H1 (cell line): ENCODE measurements around the gene BPI. TPM values are rescaled to one million over a fixed set of nuclear protein-coding genes. Genes with fewer than 3 reads are reported as not detected.

ENCODE experiments used
- CTCF ChIA-PET: fragments of 300-600 bp; sonication (Branson Sonifier 250); formaldehyde crosslinking; loops from one replicate; lab custom pipeline; 2021; ENCODE audit not compliant: partially characterized antibody; lab: Charles Lee
- POLR2A ChIA-PET: fragments of 300-600 bp; sonication (Branson Sonifier 250); formaldehyde crosslinking; loops from one replicate; lab custom pipeline; 2021; ENCODE audit warnings: inconsistent platforms; ENCODE audit not compliant: partially characterized antibody; lab: Charles Lee
- DNase-seq, 2 experiments: peaks; one replicate each; pipeline versions ENCODE4 v3.0.0 to v3.0.0-alpha.2; 2010 to 2022; ENCODE audit warnings: low spot score in 2 of 2, low read depth in 1 of 2, mixed read lengths in 1 of 2
- FAIRE-seq: peaks from 2 replicates; lab custom pipeline; 2011; peaks lifted over from hg19 to GRCh38; lab: Jason Lieb, UNC
- H2AFZ ChIP-seq: 2 replicates; pipeline ENCODE4 v1.8.1; 2012; ENCODE audit warnings: low read length, inconsistent platforms
- H2AK5ac ChIP-seq: 2 replicates; pipeline ENCODE4 v1.6.1; 2013; ENCODE audit warnings: low read depth, low read length
- H2BK120ac ChIP-seq: replicated peaks from 2 replicates; pipeline ENCODE3; 2013; ENCODE audit warnings: low read depth, low read length, inconsistent platforms
- H2BK12ac ChIP-seq: 2 replicates; pipeline ENCODE4 v1.6.1; 2013; ENCODE audit warnings: low read depth, low read length
- H2BK15ac ChIP-seq: 2 replicates; pipeline ENCODE4 v1.6.1; 2013; ENCODE audit warnings: low read length
- H2BK20ac ChIP-seq: 2 replicates; pipeline ENCODE4 v1.6.1; 2013; ENCODE audit warnings: low read length
- H2BK5ac ChIP-seq: 2 replicates; pipeline ENCODE4 v1.6.1; 2013; ENCODE audit warnings: low read depth, low read length
- H3K14ac ChIP-seq: 2 replicates; pipeline ENCODE4 v1.6.1; 2013; ENCODE audit warnings: inconsistent platforms; ENCODE audit not compliant: insufficient read length
- H3K18ac ChIP-seq: 2 replicates; pipeline ENCODE4 v1.6.1; 2013; ENCODE audit warnings: low read length; ENCODE audit errors: extremely low read depth
- H3K23ac ChIP-seq: 2 replicates; pipeline ENCODE4 v1.6.1; 2013; ENCODE audit warnings: inconsistent platforms; ENCODE audit not compliant: insufficient read length
- H3K23me2 ChIP-seq: 2 replicates; pipeline ENCODE4 v1.6.1; 2013; ENCODE audit warnings: low read depth, low read length
- H3K27ac ChIP-seq: 2 replicates; pipeline ENCODE4 v1.6.1; 2011; ENCODE audit warnings: low read depth, low read length, inconsistent platforms
- H3K27me3 ChIP-seq, 4 experiments: replicated peaks in 1 of 4; 1 replicate in 1 of 4; 2 replicates in 3 of 4; pipeline versions ENCODE4 v1.6.1 to v1.8.1; 2011 to 2013; ENCODE audit warnings: low read length in 3 of 4, mild to moderate bottlenecking in 3 of 4, inconsistent platforms in 2 of 4, mixed read lengths in 2 of 4, moderate library complexity in 1 of 4; ENCODE audit not compliant: control insufficient read depth in 3 of 4, insufficient read depth in 3 of 4; ENCODE audit errors: extremely low read depth in 1 of 4
- H3K36me3 ChIP-seq, 4 experiments: 2 replicates each; pipeline versions ENCODE4 v1.6.1 to v1.8.1; 2011 to 2013; ENCODE audit warnings: mild to moderate bottlenecking in 4 of 4, low read length in 3 of 4, moderate library complexity in 2 of 4, control low read depth in 1 of 4, inconsistent platforms in 1 of 4; ENCODE audit not compliant: insufficient read depth in 4 of 4, control insufficient read depth in 2 of 4
- H3K4ac ChIP-seq: replicated peaks from 2 replicates; pipeline ENCODE3; 2013; ENCODE audit warnings: low read length, low read depth, mixed read lengths, inconsistent platforms; ENCODE audit not compliant: insufficient read length
- H3K4me1 ChIP-seq, 4 experiments: replicated peaks in 1 of 4; 1 replicate in 1 of 4; 2 replicates in 3 of 4; pipeline versions ENCODE4 v1.6.1 to v1.8.1; 2011 to 2013; ENCODE audit warnings: low read length in 3 of 4, inconsistent platforms in 2 of 4, mixed read lengths in 1 of 4; ENCODE audit not compliant: insufficient read depth in 4 of 4, control insufficient read depth in 3 of 4
- H3K4me2 ChIP-seq, 2 experiments: 2 replicates each; pipeline versions ENCODE4 v1.6.1 to v1.8.1; 2011 to 2013; ENCODE audit warnings: low read depth in 2 of 2, low read length in 2 of 2, control low read depth in 1 of 2, inconsistent platforms in 1 of 2, mild to moderate bottlenecking in 1 of 2; ENCODE audit not compliant: insufficient read depth in 1 of 2
- H3K4me3 ChIP-seq, 4 experiments: fragments of 200-600, 300-600 bp in 1 of 4; sonication (generic), shearing (Covaris generic), sonication (Bioruptor Twin) in 1 of 4; 2 replicates each; pipeline versions ENCODE4 v1.5.1 to v1.8.1; 2011 to 2016; ENCODE audit warnings: low read length in 4 of 4, low read depth in 3 of 4, control low read depth in 2 of 4, inconsistent platforms in 2 of 4, mild to moderate bottlenecking in 2 of 4, mixed read lengths in 1 of 4, moderate library complexity in 1 of 4; ENCODE audit not compliant: insufficient read depth in 2 of 4; ENCODE audit errors: extremely low read depth in 1 of 4
- H3K56ac ChIP-seq: replicated peaks from 2 replicates; pipeline ENCODE3; 2013; ENCODE audit warnings: low read depth, mild to moderate bottlenecking, mixed read lengths, low read length, inconsistent platforms; ENCODE audit not compliant: insufficient read length
- H3K79me1 ChIP-seq: 2 replicates; pipeline ENCODE4 v1.6.1; 2013; ENCODE audit warnings: low read depth, low read length, control low read depth
- H3K79me2 ChIP-seq, 2 experiments: 2 replicates each; pipeline versions ENCODE4 v1.6.1 to v1.8.1; 2012 to 2013; ENCODE audit warnings: low read length in 2 of 2, mild to moderate bottlenecking in 2 of 2, inconsistent platforms in 1 of 2; ENCODE audit not compliant: insufficient read depth in 2 of 2, control insufficient read depth in 1 of 2
- H3K9ac ChIP-seq, 4 experiments: replicated peaks in 1 of 4; 1 replicate in 1 of 4; 2 replicates in 3 of 4; pipeline versions ENCODE4 v1.6.1 to v1.8.1; 2011 to 2013; ENCODE audit warnings: low read depth in 3 of 4, low read length in 3 of 4, control low read depth in 2 of 4, mild to moderate bottlenecking in 2 of 4, moderate library complexity in 2 of 4, inconsistent platforms in 1 of 4; ENCODE audit errors: extremely low read depth in 1 of 4
- H3K9me3 ChIP-seq, 2 experiments: 2 replicates each; pipeline versions ENCODE4 v1.6.1 to v1.8.1; 2012 to 2013; ENCODE audit warnings: mild to moderate bottlenecking in 2 of 2, moderate library complexity in 2 of 2, control low read depth in 1 of 2, inconsistent platforms in 1 of 2, low read depth in 1 of 2, low read length in 1 of 2, mixed read lengths in 1 of 2; ENCODE audit not compliant: insufficient read depth in 2 of 2
- H4K20me1 ChIP-seq, 2 experiments: replicated peaks in 1 of 2; 2 replicates each; pipeline versions ENCODE3 to v1.8.1; 2011 to 2013; ENCODE audit warnings: inconsistent platforms in 2 of 2, low read length in 2 of 2, mild to moderate bottlenecking in 1 of 2; ENCODE audit not compliant: insufficient read depth in 2 of 2, control insufficient read depth in 1 of 2
- H4K5ac ChIP-seq: 2 replicates; pipeline ENCODE4 v1.6.1; 2013; ENCODE audit warnings: low read length, low read depth, mixed read lengths, inconsistent platforms; ENCODE audit not compliant: insufficient read length
- H4K8ac ChIP-seq: 2 replicates; pipeline ENCODE4 v1.8.0; 2013; ENCODE audit warnings: mild to moderate bottlenecking, moderate library complexity, low read length, inconsistent platforms; ENCODE audit not compliant: insufficient read depth; ENCODE audit errors: extremely low read depth
- H4K91ac ChIP-seq: replicated peaks from 2 replicates; pipeline ENCODE3; 2013; ENCODE audit warnings: low read length, mixed read lengths, inconsistent platforms; ENCODE audit not compliant: insufficient read length
- MAFK ChIP-seq: IDR thresholded peaks from 2 replicates; pipeline ENCODE4 v1.6.1; 2012; ENCODE audit warnings: low read depth, mild to moderate bottlenecking, improper control_type of control experiment, low read length
- POLR2AphosphoS5 ChIP-seq: IDR thresholded peaks from 2 replicates; pipeline ENCODE4 v1.6.1; 2011; ENCODE audit warnings: low read depth, low read length
- RAD21 ChIP-seq, 2 experiments: IDR thresholded peaks in 1 of 2; conservative IDR thresholded peaks in 1 of 2; 2 replicates each; pipeline ENCODE4 v1.6.1; 2011; ENCODE audit warnings: low read depth in 2 of 2, low read length in 2 of 2, improper control_type of control experiment in 1 of 2, inconsistent platforms in 1 of 2, mild to moderate bottlenecking in 1 of 2, moderate library complexity in 1 of 2
- WGBS, 2 experiments: shearing (Covaris generic) in 1 of 2; methylation state at CpG; one replicate each; pipeline versions ENCODE4 v1.1.6 to v1.1.7; 2013 to 2015; ENCODE audit warnings: low lambda C conversion rate in 2 of 2, mixed read lengths in 2 of 2, inconsistent platforms in 1 of 2, low coverage in 1 of 2, missing lambda C conversion rate in 1 of 2; ENCODE audit not compliant: insufficient replicate concordance in 2 of 2, insufficient coverage in 1 of 2, insufficient read length in 1 of 2; ENCODE audit errors: extremely low coverage in 1 of 2, missing lambda C conversion rate in 1 of 2; 5-methylcytosine and 5-hydroxymethylcytosine counted together
- polyA plus RNA-seq, 7 experiments: library from polyadenylated mRNA; depleted of rRNA in 3 of 7; stranded (reverse) in 5 of 7; unstranded in 2 of 7; fragments of >200 nt in 5 of 7; fragments of 200-250 nt in 2 of 7; gene quantifications; 1 replicate in 5 of 7; 2 replicates in 1 of 7; 4 replicates in 1 of 7; pipeline versions ENCODE4 v1.2.1 to v1.2.3, GENCODE V29; 2011 to 2013; ENCODE audit warnings: missing spikeins in 2 of 7, mixed read lengths in 2 of 7
- total RNA-seq: library from RNA; stranded (reverse); fragmentation: NEBNext Ultra II Directional; extraction: Animal tissue kit (Norgen Biotek cat#: 25700); gene quantifications from 2 replicates; pipeline ENCODE4 v1.2.1, GENCODE V29; 2021
- TF ChIP-seq, protein P1 (sequence below), 3 experiments: IDR thresholded peaks; 1 replicate in 2 of 3; 2 replicates in 1 of 3; pipeline versions ENCODE4 v1.5.1 to v1.6.1; 2011; ENCODE audit warnings: low read length in 3 of 3, mild to moderate bottlenecking in 3 of 3, inconsistent platforms in 2 of 3, low read depth in 1 of 3, moderate library complexity in 1 of 3; ENCODE audit not compliant: insufficient read depth in 1 of 3; ENCODE audit errors: control extremely low read depth in 1 of 3

Gene BPI
- total and polyA plus RNA-seq, 2 of the 8 experiments (the other 6 are each of a cell fraction or from before 2014, with no cell fraction given), result not detected

DNA sequence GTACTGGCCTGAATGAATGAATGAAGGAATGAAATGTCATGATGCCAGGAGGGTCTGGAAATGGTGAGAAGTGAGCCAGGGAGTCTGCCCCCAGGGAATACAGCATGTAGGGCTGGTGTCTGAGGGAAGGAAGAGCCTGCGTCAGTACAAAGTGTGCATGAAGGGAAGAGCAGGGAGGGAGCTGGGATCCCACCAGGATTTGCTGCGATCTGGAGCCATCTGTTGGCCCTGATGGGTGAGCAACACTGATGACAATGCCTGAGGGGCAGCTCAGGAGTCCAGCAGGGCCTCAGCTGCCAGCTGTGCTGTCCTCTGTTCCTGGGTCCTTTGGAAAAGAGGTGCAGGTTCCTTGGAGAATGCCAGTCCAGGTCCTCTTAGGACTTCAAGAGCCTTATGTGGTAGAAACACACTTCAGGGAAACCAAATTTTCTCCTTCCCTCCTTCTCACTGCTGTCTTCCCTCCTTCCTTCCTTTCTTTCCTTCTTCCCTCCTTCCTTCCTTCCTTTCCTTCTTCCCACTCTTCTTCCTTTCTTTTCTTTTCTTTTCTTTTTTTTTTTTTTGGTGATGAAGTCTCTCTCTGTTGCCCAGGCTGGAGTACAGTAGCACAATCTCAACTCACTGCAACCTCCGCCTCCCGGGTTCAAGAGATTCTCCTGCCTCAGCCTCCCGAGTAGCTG, 11.5 kb downstream of the BPI start:
- Histone ChIP-seq H3K36me3 (no peaks in the 10 kb centered on the region), H4K5ac (no peak overlapping the region), H3K56ac (no peak overlapping the region), H3K27me3 (no peaks in the 10 kb centered on the region), H3K4me3 (no peak overlapping the region), H4K91ac (no peak overlapping the region), H3K14ac (no peak overlapping the region), H2BK120ac (no peak overlapping the region), H4K20me1 (peaks cover 0 to 4% of the 10 kb centered on the region in 2 experiments), H3K79me1 (no peaks in the 10 kb centered on the region), H2AFZ (no peak overlapping the region), H3K9me3 (no peaks in the 10 kb centered on the region; a peak in 1 of 4 replicates), H2BK20ac (no peak overlapping the region), H3K4ac (no peak overlapping the region), H3K23ac (no peak overlapping the region), H3K9ac (no peak overlapping the region), H3K23me2 (peaks cover 15% of the 10 kb centered on the region; the same call in 1 of the 2 replicates), H3K4me2 (no peak overlapping the region), H3K4me1 (no peaks in the 10 kb centered on the region), H3K79me2 (no peaks in the 10 kb centered on the region)
- FAIRE-seq, result no peak
- POLR2A ChIA-PET, result no interaction called here
- peak; percentile 14 to 33; a peak in 1 of 4 replicates for TF ChIP-seq RAD21 (IDR thresholded peaks at IDR 0.05 in 1 of 2, conservative IDR thresholded peaks at IDR 0.05 in 1 of 2; ENCODE audit: low read depth in 2 of 2, low read length in 2 of 2)
- no peak for TF ChIP-seq MAFK
- TF ChIP-seq, protein P1, sequence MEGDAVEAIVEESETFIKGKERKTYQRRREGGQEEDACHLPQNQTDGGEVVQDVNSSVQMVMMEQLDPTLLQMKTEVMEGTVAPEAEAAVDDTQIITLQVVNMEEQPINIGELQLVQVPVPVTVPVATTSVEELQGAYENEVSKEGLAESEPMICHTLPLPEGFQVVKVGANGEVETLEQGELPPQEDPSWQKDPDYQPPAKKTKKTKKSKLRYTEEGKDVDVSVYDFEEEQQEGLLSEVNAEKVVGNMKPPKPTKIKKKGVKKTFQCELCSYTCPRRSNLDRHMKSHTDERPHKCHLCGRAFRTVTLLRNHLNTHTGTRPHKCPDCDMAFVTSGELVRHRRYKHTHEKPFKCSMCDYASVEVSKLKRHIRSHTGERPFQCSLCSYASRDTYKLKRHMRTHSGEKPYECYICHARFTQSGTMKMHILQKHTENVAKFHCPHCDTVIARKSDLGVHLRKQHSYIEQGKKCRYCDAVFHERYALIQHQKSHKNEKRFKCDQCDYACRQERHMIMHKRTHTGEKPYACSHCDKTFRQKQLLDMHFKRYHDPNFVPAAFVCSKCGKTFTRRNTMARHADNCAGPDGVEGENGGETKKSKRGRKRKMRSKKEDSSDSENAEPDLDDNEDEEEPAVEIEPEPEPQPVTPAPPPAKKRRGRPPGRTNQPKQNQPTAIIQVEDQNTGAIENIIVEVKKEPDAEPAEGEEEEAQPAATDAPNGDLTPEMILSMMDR (IDR thresholded peaks at IDR 0.05; ENCODE audit: control extremely low read depth in 1 of 3, insufficient read depth in 1 of 3, low read depth in 1 of 3, low read length in 3 of 3), result peak in 1 of 3 experiments; percentile 7; a peak in 1 of 4 replicates
- no peak for TF ChIP-seq POLR2AphosphoS5
- TF ChIP-seq, all 59 proteins: peak for 2
- H4K8ac ChIP-seq, result no peak overlapping the region
- no peak overlapping the region for H3K27ac ChIP-seq
- no peak overlapping the region for H3K18ac ChIP-seq
- H2BK12ac ChIP-seq, result no peak overlapping the region
- H2BK5ac ChIP-seq, result no peak overlapping the region
- CTCF ChIA-PET, result interaction anchor here (0.6 to 8.2 kb wide), 3 partner anchors 11 to 203 kb away, joined by 3 to 47 read pairs (median 4); partner anchors contain the start of gene BPI
- 75% methylated on average over 5 of the region's 5 CpGs; no CpG with 5 or more reads in 1 of the 2 experiments for WGBS, 2 experiments
- H2BK15ac ChIP-seq, result no peak overlapping the region
- DNase-seq, result no peak
- no peak overlapping the region for H2AK5ac ChIP-seq
